Ascending aorta (tissue), 2 donors: ENCODE measurements around the gene MS4A18. TPM values are rescaled to one million over a fixed set of nuclear protein-coding genes. Genes with fewer than 3 reads are reported as not detected.

ENCODE experiments used
- DNase-seq, 2 donors: peaks; one replicate each; pipeline ENCODE4 v3.0.0-alpha.2; 2019; ENCODE audit warnings: low spot score in 2 of 2
- H3K27ac ChIP-seq, 2 donors: fragments of 200-600 bp; sonication (generic); one replicate each; pipeline ENCODE4 v1.5.1; 2016 to 2017; ENCODE audit warnings: mild to moderate bottlenecking in 1 of 2
- H3K27me3 ChIP-seq: fragments of 200-600 bp; sonication (generic); one replicate; pipeline ENCODE4 v1.5.1; 2017
- H3K36me3 ChIP-seq, 2 donors: fragments of 200-600 bp; sonication (generic); one replicate each; pipeline ENCODE4 v1.5.1; 2016
- H3K4me1 ChIP-seq, 2 donors: fragments of 200-600 bp; sonication (generic); one replicate each; pipeline ENCODE4 v1.5.1; 2016 to 2017; ENCODE audit warnings: mild to moderate bottlenecking in 1 of 2
- H3K4me3 ChIP-seq, 2 donors: fragments of 200-600 bp; sonication (generic); one replicate each; pipeline ENCODE4 v1.5.1; 2016 to 2017; ENCODE audit warnings: mild to moderate bottlenecking in 1 of 2
- H3K9me3 ChIP-seq, 2 donors: fragments of 200-600 bp; sonication (generic); one replicate each; pipeline ENCODE4 v1.5.1; 2016
- intact Hi-C: fragments of 100-400 bp; cut with DNase I; formaldehyde crosslinking; loops from one replicate; pipeline ENCODE4 v1.15.1; 2023
- total RNA-seq: library from RNA; depleted of rRNA; stranded (reverse); fragments of >200 nt; gene quantifications from one replicate; pipeline ENCODE4 v1.1.0, GENCODE V29; 2016
- TF ChIP-seq, protein P1 (sequence below), 3 experiments: fragments of 200-600 bp in 2 of 3; fragments of 450-650 bp in 1 of 3; sonication (generic) in 2 of 3; IDR thresholded peaks; one replicate each; pipeline ENCODE4 v1.5.1; 2016 to 2019; ENCODE audit warnings: antibody characterized with exemption in 3 of 3, mild to moderate bottlenecking in 1 of 3, moderate library complexity in 1 of 3

Gene MS4A18
- total RNA-seq, 1 donor from 2014 or later, result not detected

DNA sequence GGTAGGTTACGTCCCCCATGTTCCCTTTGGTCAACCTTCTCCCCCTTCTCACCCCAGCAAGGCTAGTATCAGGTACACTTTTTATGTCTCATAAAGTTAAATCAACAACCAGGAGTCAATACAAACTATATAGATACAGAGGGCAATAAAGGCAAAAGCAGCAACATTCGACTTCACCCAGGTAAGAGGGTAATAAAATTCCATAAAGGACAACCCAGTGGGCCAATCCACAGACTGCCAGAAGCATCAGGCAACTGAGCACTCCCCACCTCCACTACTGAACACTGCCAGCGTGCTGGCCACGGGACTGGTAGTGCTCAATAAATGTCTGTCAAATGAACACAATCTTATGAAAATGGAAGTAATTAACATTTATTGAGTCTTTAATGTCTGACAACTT is 5.1 kb upstream of the MS4A18 start:
- no peaks in the 10 kb centered on the region for H3K27me3 ChIP-seq
- DNase-seq, result no peak
- no peaks in the 10 kb centered on the region for H3K4me1 ChIP-seq
- intact Hi-C loops, result no loop called here
- H3K9me3 ChIP-seq, result no peaks in the 10 kb centered on the region
- TF ChIP-seq, protein P1, sequence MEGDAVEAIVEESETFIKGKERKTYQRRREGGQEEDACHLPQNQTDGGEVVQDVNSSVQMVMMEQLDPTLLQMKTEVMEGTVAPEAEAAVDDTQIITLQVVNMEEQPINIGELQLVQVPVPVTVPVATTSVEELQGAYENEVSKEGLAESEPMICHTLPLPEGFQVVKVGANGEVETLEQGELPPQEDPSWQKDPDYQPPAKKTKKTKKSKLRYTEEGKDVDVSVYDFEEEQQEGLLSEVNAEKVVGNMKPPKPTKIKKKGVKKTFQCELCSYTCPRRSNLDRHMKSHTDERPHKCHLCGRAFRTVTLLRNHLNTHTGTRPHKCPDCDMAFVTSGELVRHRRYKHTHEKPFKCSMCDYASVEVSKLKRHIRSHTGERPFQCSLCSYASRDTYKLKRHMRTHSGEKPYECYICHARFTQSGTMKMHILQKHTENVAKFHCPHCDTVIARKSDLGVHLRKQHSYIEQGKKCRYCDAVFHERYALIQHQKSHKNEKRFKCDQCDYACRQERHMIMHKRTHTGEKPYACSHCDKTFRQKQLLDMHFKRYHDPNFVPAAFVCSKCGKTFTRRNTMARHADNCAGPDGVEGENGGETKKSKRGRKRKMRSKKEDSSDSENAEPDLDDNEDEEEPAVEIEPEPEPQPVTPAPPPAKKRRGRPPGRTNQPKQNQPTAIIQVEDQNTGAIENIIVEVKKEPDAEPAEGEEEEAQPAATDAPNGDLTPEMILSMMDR (IDR thresholded peaks at IDR 0.05), result no peak
- no peak overlapping the region for H3K4me3 ChIP-seq
- no peaks in the 10 kb centered on the region for H3K36me3 ChIP-seq
- no peak overlapping the region for H3K27ac ChIP-seq

DNA sequence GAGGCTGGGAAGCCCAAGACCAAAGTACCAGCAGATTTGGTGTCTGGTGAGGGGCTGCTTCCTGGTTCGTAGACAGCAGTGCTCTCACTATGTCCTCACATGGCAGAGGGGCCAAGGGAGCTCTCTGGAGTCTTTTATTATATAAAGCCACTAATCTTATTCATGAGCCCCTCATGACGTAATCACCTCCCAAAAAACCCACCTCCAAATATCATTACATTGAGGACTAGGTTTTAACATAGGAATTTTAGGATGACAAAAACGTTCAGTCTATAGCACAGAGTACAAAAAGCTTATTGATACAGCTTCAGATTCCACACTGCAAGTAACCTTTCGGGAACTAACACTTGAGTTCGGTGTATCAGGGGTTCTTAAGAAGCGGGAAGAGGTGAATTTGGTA is 4.1 kb upstream of the MS4A18 start:
- Histone ChIP-seq H3K9me3 (no peaks in the 10 kb centered on the region), H3K27ac (no peak overlapping the region), H3K4me3 (no peak overlapping the region), H3K36me3 (no peaks in the 10 kb centered on the region), H3K4me1 (no peaks in the 10 kb centered on the region), H3K27me3 (no peaks in the 10 kb centered on the region)
- DNase-seq, result no peak
- intact Hi-C loops, result no loop called here
- TF ChIP-seq, protein P1 (IDR thresholded peaks at IDR 0.05), result no peak

DNA sequence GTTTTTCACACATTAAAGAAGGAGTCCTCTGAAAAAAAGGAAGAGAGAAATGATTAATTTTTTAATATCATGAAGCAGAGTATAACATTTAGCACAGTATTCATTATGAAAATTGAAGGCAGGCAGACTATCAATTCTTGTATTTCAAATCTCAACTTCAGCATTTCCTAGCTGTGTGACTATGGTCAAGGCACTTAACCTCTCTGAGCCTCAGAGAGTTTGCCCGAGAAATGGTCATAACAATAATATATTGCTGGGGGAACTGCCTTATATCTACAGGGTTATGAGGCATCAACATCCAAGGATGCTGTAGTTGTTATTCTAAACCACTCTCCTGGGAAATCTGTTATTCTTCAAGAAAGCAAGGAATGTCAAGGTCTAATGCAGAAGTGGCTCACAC is 1.1 kb downstream of the MS4A18 start:
- TF ChIP-seq, protein P1 (IDR thresholded peaks at IDR 0.05), result no peak
- intact Hi-C loops, result no loop called here

DNA sequence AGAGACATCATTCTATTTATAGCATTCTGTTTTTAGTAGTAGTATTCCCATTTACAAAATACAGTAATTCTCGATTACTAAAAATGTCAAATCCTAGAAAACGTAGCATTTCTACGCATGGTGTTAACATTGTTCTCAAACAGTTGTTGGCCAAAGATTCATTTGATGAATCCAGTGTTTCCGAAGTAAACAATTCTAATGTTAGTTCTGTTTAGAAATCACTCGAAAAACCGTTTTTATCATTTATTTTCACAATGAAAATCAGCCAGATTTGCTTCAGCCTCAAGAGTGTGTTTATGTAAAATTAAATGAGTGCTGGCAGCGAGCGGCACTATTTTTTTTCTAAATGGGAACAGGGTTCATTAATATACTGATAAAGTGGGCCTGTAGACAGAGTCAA is 7.1 kb downstream of the MS4A18 start:
- no peaks in the 10 kb centered on the region for H3K27me3 ChIP-seq
- H3K9me3 ChIP-seq, result no peaks in the 10 kb centered on the region
- H3K4me1 ChIP-seq, result no peaks in the 10 kb centered on the region
- H3K4me3 ChIP-seq, result no peak overlapping the region
- no peaks in the 10 kb centered on the region for H3K36me3 ChIP-seq
- TF ChIP-seq, protein P1 (IDR thresholded peaks at IDR 0.05), result no peak
- DNase-seq, result no peak
- intact Hi-C loops, result no loop called here
- H3K27ac ChIP-seq, result no peak overlapping the region

More for the DNA sequence above, 1.1 kb downstream of the MS4A18 start:
- Histone ChIP-seq H3K4me3 (no peak overlapping the region), H3K9me3 (no peaks in the 10 kb centered on the region), H3K27ac (no peak overlapping the region), H3K27me3 (no peaks in the 10 kb centered on the region), H3K4me1 (no peaks in the 10 kb centered on the region), H3K36me3 (no peaks in the 10 kb centered on the region)
- no peak for DNase-seq

DNA sequence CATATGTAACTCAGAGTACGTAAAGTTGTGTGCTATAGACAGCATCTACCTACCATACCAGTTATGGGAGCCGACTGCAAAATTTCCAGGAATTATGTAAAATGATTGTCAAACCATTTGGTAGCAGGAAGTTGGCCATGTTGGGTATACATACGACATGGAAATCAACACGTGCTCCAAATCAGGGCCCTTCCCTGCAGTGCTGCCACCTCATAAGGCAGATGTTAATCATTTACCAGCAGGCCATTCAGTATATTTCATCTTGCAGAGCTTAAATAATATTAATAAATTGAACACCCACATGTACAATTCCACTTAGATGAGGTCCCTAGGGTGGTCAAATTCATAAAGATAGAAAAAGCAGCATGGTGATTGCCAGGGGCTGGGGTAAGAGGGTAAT is 9.8 kb downstream of the MS4A18 start:
- TF ChIP-seq, protein P1 (IDR thresholded peaks at IDR 0.05), result no peak
- no peaks in the 10 kb centered on the region for H3K9me3 ChIP-seq
- intact Hi-C loops, result no loop called here
- no peak overlapping the region for H3K4me3 ChIP-seq
- DNase-seq, result no peak
- no peaks in the 10 kb centered on the region for H3K27me3 ChIP-seq
- no peaks in the 10 kb centered on the region for H3K36me3 ChIP-seq
- H3K27ac ChIP-seq, result no peak overlapping the region
- H3K4me1 ChIP-seq, result no peaks in the 10 kb centered on the region

DNA sequence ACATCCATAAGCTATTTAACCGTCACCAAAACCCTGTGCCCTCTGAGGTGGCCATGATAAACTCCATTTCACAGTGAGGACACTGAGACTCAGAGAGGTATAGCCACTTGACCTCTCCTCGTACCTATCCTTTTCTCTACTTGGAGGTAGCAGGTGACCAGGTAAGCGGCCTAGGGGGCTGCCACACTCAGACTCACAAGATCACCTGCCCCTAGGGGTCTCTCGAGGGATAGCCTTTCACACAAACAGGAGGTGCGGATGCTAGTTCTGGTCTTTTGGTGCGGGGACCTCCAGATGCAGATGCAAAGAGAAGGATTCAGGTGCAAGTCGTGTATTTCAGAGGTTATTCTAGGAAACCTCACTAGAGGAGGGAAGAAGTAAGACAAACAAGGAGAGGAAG is 14.6 kb downstream of the MS4A18 start:
- Histone ChIP-seq H3K9me3 (no peaks in the 10 kb centered on the region), H3K27me3 (no peaks in the 10 kb centered on the region), H3K4me1 (no peaks in the 10 kb centered on the region), H3K4me3 (no peak overlapping the region), H3K27ac (no peak overlapping the region), H3K36me3 (no peaks in the 10 kb centered on the region)
- TF ChIP-seq, protein P1 (IDR thresholded peaks at IDR 0.05), result no peak
- no peak for DNase-seq
- intact Hi-C loops, result no loop called here
